Uterus (tissue), 4 donors: ENCODE data around the gene KLF16. TPM values are rescaled to one million over a fixed set of nuclear protein-coding genes. Genes with fewer than 3 reads are reported as not detected.

Experiments used
- DNase-seq, 2 donors: peaks; one replicate each; pipeline ENCODE4 v3.0.0-alpha.2; 2019 to 2020
- H3K27ac ChIP-seq, 2 donors: fragments of 200-600 bp; sonication (generic); 1 replicate in 1 of 2; 2 replicates in 1 of 2; pipeline ENCODE4 v1.5.1; 2016 to 2018
- H3K27me3 ChIP-seq, 2 donors: fragments of 200-600 bp; sonication (generic); one replicate each; pipeline ENCODE4 v1.5.1; 2018 to 2019; ENCODE audit warnings: control low read depth in 1 of 2
- H3K36me3 ChIP-seq, 2 donors: fragments of 200-600 bp; sonication (generic); one replicate each; pipeline ENCODE4 v1.5.1; 2019; ENCODE audit warnings: control low read depth in 1 of 2
- H3K4me1 ChIP-seq, 2 donors: fragments of 200-600 bp; sonication (generic); one replicate each; pipeline ENCODE4 v1.5.1; 2018 to 2019; ENCODE audit warnings: control low read depth in 1 of 2
- H3K4me3 ChIP-seq, 2 donors: fragments of 200-600 bp; sonication (generic); 1 replicate in 1 of 2; 2 replicates in 1 of 2; pipeline ENCODE4 v1.5.1; 2018 to 2019; ENCODE audit warnings: mild to moderate bottlenecking in 1 of 2
- H3K9me3 ChIP-seq, 2 donors: fragments of 200-600 bp; sonication (generic); one replicate each; pipeline ENCODE4 v1.5.1; 2019; ENCODE audit warnings: control low read depth in 1 of 2
- CTCF ChIP-seq, 4 experiments: fragments of 200-600 bp in 2 of 4; fragments of 450-650 bp in 2 of 4; sonication (generic) in 2 of 4; IDR thresholded peaks; one replicate each; pipeline ENCODE4 v1.5.1; 2016 to 2019; ENCODE audit warnings: antibody characterized with exemption in 4 of 4, mild to moderate bottlenecking in 2 of 4, moderate library complexity in 1 of 4
- POLR2A ChIP-seq, 2 donors: fragments of 450-650 bp; IDR thresholded peaks; one replicate each; pipeline ENCODE4 v1.6.1; 2016; ENCODE audit warnings: antibody characterized with exemption in 2 of 2, mild to moderate bottlenecking in 1 of 2, moderate library complexity in 1 of 2
- intact Hi-C: fragments of 100-400 bp; cut with DNase I; formaldehyde crosslinking; loops from one replicate; pipeline ENCODE4 v1.15.1; 2023; ENCODE audit warnings: low total_unique reads
- microRNA counts, 2 donors: library from miRNA; unstranded; fragments of <30 nt; microRNA quantifications; one replicate each; lab custom pipeline; 2016 to 2017
- microRNA-seq: library from miRNA; unstranded; fragments of <30 nt; microRNA quantifications from one replicate; pipeline ENCODE4, GENCODE V29; 2016; ENCODE audit warnings: borderline microRNAs expressed, borderline replicate concordance
- total RNA-seq, 4 donors: library from RNA; depleted of rRNA in 3 of 4; stranded (reverse); fragments of >200 nt in 3 of 4; gene quantifications; one replicate each; pipeline versions ENCODE4 v1.1.0 to v1.2.4, GENCODE V29; 2014 to 2023
- donor health status: DM: yes; HTN: yes; CAD: no.

The KLF16 gene
- total RNA-seq, 4 donors from 2014 or later, result 0.26 to 17.7 (median 3.9) TPM; not detected in 1

DNA sequence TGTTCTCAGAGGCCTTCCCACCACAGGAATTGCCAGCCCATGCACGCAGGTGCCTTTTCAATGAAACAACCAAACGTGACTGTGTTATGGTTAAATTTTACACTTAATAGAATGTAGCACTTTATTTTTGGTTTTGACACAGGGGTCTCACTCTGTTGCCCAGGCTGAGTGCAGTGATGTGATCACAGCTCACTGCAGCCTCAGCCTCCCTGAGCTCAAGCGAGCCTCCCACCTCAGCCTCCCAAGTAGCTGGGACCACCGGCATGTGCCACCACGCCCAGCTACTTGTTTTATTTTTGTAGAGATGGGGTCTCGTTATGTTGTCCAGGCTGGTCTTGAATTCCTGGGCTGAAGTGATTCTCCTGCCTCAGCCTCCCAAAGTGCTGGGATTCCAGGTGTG lies 58.5 kb downstream of the KLF16 start:
- H3K4me1 ChIP-seq, result no peaks in the 10 kb centered on the region
- TF ChIP-seq CTCF (IDR thresholded peaks at IDR 0.05) (no peak), POLR2A (IDR thresholded peaks at IDR 0.05) (no peak)
- H3K9me3 ChIP-seq, result no peaks in the 10 kb centered on the region
- intact Hi-C loops, result no loop called here
- H3K27ac ChIP-seq, result no peak overlapping the region
- H3K4me3 ChIP-seq, result no peak overlapping the region
- H3K27me3 ChIP-seq, result no peaks in the 10 kb centered on the region
- no peak for DNase-seq
- H3K36me3 ChIP-seq, result no peaks in the 10 kb centered on the region

MicroRNAs within 50 kb of the gene (microRNA counts, 767-probe panel; counts per million panel counts)
- 0 counts per million in 2 donors for microRNA hsa-miR-1909-3p (lab: Ali Mortazavi, UCI)

Small RNAs within 50 kb of the gene (microRNA-seq; reads per million reads assigned to microRNA genes)
- gene MIR1909, result not detected

Other genes starting within 250 kb of the KLF16 start
- 100 to 1,000 TPM in 1 of 4 donors, 10 to 100 TPM in 3; 15.6 to 132 (median 65.7) TPM for gene TCF3, start 211.0 kb downstream of the KLF16 start, total RNA-seq
- gene ONECUT3, start 110.1 kb downstream of the KLF16 start, total RNA-seq, result not detected
- 1 to 10 TPM in 3 of 4 donors, not detected in 1; 1.0 to 3.3 (median 1.7) TPM for gene ATP8B3, start 51.3 kb downstream of the KLF16 start, total RNA-seq
- 10 to 100 TPM in 2 of 4 donors, 1 to 10 TPM in 2; 1.5 to 67.4 (median 25.1) TPM for gene REXO1, start 15.1 kb downstream of the KLF16 start, total RNA-seq
- 100 to 1,000 TPM in 1 of 4 donors, 10 to 100 TPM in 3; 33.8 to 142 (median 63.7) TPM for gene ABHD17A, start 21.9 kb upstream of the KLF16 start, total RNA-seq
- 1 to 10 TPM; 1.0 to 5.5 (median 2.8) TPM for gene ADAT3, start 41.8 kb upstream of the KLF16 start, total RNA-seq
- 10 to 100 TPM in 3 of 4 donors, 1 to 10 TPM in 1; 9.5 to 68.9 (median 28.0) TPM for gene SCAMP4, start 41.8 kb upstream of the KLF16 start, total RNA-seq
- gene CSNK1G2, start 77.6 kb upstream of the KLF16 start, total RNA-seq, result 10 to 100 TPM in 3 of 4 donors, 1 to 10 TPM in 1; 8.2 to 59.4 (median 46.7) TPM
- 100 to 1,000 TPM in 1 of 4 donors, 10 to 100 TPM in 3; 48.2 to 105 (median 61.8) TPM for gene BTBD2, start 152.1 kb upstream of the KLF16 start, total RNA-seq
- gene MKNK2, start 187.7 kb upstream of the KLF16 start, total RNA-seq, result 100 to 1,000 TPM in 2 of 4 donors, 10 to 100 TPM in 2; 34.6 to 155 (median 81.7) TPM
- 10 to 100 TPM; 10.2 to 81.4 (median 20.7) TPM for gene MOB3A, start 232.7 kb upstream of the KLF16 start, total RNA-seq
- gene IZUMO4, start 233.3 kb upstream of the KLF16 start, total RNA-seq, result 10 to 100 TPM in 1 of 4 donors, 1 to 10 TPM in 3; 1.5 to 86.1 (median 5.7) TPM